ENCODE data around the gene DBF4B.

Gene DBF4B

GRCh38 chr17:44796731-44797130 is 88.3 kb downstream of the DBF4B start:
- DNase-seq (ENCODE audit: low read depth in 2 of 2, low spot score in 1 of 2) = no peak

GRCh38 chr17:44797802-44798201 is 89.3 kb downstream of the DBF4B start:
- DNase-seq (ENCODE audit: low read depth in 2 of 2, low spot score in 1 of 2) = no peak

- DNase-seq (ENCODE audit: low read depth in 2 of 2, low spot score in 1 of 2) = no peak
Observed at GRCh38 chr17:44798356-44798755, 89.9 kb downstream of the DBF4B start.
